DMS114 treated with DMSO at 0.1 percent for 48 hours (cell line): Measurements from ENCODE around the gene SLC39A7.

Experiments
- DNase-seq: peaks from one replicate; lab custom pipeline; 2025; ENCODE audit not compliant: unreplicated experiment; lab: John Stamatoyannopoulos, UW

The SLC39A7 gene

GRCh38 chr6:33169291-33170175 is 31.1 kb upstream of the SLC39A7 start:
- DNase-seq = no peak

- no peak for DNase-seq
Measured at GRCh38 chr6:33170176-33171015, 30.3 kb upstream of the SLC39A7 start.

- DNase-seq = no peak
Measured at GRCh38 chr6:33171016-33171879, 29.4 kb upstream of the SLC39A7 start.

GRCh38 chr6:33171880-33172687 is 28.6 kb upstream of the SLC39A7 start:
- DNase-seq = no peak

- no peak for DNase-seq
Measured at GRCh38 chr6:33172688-33173534, 27.8 kb upstream of the SLC39A7 start.

GRCh38 chr6:33173535-33174180 is 27.0 kb upstream of the SLC39A7 start:
- no peak for DNase-seq

GRCh38 chr6:33174784-33175183 is 25.9 kb upstream of the SLC39A7 start:
- no peak for DNase-seq

- DNase-seq = no peak
Measured at GRCh38 chr6:33175436-33176069, 25.1 kb upstream of the SLC39A7 start.

GRCh38 chr6:33176906-33177305 is 23.8 kb upstream of the SLC39A7 start:
- DNase-seq = no peak

- DNase-seq = no peak
Measured at GRCh38 chr6:33177552-33178446, 22.9 kb upstream of the SLC39A7 start.

GRCh38 chr6:33178755-33179475 is 21.8 kb upstream of the SLC39A7 start:
- DNase-seq = no peak

GRCh38 chr6:33181141-33181540 is 19.5 kb upstream of the SLC39A7 start:
- DNase-seq = no peak

GRCh38 chr6:33183071-33183683 is 17.5 kb upstream of the SLC39A7 start:
- no peak for DNase-seq

- no peak for DNase-seq
Measured at GRCh38 chr6:33185190-33185589, 15.5 kb upstream of the SLC39A7 start.

GRCh38 chr6:33185654-33186187 is 14.9 kb upstream of the SLC39A7 start:
- DNase-seq = no peak

GRCh38 chr6:33187809-33188208 is 12.9 kb upstream of the SLC39A7 start:
- DNase-seq = no peak
